ENCODE data around the gene GFY. TPM values are rescaled to one million over a fixed set of nuclear protein-coding genes. Genes with fewer than 3 reads are reported as not detected.

GFY gene
- total RNA-seq, 1 donor: not detected

DNA sequence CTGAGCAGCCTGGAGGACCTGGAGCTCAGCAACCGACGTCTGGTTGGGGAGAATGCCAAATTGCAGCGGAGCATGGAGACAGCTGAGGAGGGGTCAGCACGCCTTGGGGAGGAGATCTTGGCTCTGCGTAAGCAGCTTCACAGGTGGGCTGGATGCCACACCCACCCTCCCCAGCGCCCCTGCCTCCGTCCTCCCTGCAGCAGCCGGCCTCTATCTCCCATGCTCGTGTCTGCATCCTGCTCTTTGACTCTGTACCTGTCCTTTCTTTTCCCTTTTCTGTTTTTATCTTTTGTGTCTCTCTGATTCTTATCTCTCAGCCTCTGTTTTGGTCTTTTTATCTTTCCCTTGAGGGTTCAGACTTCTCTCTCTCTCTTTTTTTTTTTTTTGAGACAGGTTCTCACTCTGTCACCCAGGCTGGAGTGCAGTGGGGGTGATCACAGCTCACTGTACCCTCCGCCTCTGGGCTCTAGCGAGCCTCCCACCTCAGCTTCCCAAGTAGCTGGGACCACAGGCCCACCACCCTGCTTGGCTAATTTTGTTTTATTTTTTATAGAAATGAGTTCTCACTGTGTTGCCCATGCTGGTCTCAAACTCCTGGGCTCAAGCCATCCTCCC lies 27.1 kb upstream of the GFY start:
- no peak for DNase-seq (ENCODE audit: low read depth)
- no peak overlapping the region for H3K4me3 ChIP-seq (ENCODE audit: low read depth, low read length)
- TF ChIP-seq, protein P1, sequence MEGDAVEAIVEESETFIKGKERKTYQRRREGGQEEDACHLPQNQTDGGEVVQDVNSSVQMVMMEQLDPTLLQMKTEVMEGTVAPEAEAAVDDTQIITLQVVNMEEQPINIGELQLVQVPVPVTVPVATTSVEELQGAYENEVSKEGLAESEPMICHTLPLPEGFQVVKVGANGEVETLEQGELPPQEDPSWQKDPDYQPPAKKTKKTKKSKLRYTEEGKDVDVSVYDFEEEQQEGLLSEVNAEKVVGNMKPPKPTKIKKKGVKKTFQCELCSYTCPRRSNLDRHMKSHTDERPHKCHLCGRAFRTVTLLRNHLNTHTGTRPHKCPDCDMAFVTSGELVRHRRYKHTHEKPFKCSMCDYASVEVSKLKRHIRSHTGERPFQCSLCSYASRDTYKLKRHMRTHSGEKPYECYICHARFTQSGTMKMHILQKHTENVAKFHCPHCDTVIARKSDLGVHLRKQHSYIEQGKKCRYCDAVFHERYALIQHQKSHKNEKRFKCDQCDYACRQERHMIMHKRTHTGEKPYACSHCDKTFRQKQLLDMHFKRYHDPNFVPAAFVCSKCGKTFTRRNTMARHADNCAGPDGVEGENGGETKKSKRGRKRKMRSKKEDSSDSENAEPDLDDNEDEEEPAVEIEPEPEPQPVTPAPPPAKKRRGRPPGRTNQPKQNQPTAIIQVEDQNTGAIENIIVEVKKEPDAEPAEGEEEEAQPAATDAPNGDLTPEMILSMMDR (IDR thresholded peaks at IDR 0.05; ENCODE audit: insufficient read depth, low read length): no peak

DNA sequence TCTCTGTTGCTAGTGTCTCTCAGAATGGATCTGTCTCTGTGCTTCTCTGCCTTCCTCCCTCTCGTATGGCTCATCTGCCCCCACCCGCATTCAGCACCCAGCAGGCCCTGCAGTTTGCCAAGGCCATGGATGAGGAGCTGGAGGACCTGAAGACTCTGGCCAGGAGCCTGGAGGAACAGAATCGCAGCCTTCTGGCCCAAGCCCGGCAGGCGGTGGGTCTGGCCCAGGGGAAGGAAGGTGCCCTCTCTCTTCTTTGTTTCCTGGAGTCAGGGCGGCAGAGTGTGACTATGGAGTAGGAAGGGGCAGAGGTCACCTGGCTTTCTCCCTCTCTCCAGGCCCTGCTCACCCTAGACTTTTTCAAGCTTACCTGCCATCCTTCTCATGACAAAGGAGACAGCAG lies 26.3 kb upstream of the GFY start:
- TF ChIP-seq, protein P1 (IDR thresholded peaks at IDR 0.05; ENCODE audit: insufficient read depth, low read length): no peak
- no peak overlapping the region for H3K4me3 ChIP-seq (ENCODE audit: low read depth, low read length)

DNA sequence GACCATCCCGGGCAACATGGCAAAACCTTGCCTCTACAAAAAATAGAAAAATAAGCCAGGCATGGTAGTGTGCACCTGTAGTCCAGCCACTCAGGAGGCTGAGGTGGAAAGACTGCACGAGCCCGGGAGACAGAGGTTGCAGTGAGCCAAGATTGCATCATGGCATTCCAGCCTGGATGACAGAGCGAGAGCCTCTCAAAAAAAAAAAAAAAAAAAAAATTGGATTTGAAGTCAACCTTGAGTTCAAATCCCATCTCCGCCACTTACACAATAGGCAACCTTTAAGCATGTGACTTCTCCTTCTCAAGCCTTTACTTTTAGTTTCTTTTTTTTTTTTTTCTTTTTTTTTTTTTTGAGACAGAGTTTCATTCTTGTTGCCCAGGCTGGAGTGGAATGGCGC lies 25.2 kb upstream of the GFY start:
- no peak overlapping the region for H3K4me3 ChIP-seq (ENCODE audit: low read depth, low read length)
- peak; percentile 10 for DNase-seq (ENCODE audit: low read depth)
- TF ChIP-seq, protein P1 (IDR thresholded peaks at IDR 0.05; ENCODE audit: insufficient read depth, low read length): no peak

More for the DNA sequence above, 26.3 kb upstream of the GFY start:
- no peak for DNase-seq (ENCODE audit: low read depth)

DNA sequence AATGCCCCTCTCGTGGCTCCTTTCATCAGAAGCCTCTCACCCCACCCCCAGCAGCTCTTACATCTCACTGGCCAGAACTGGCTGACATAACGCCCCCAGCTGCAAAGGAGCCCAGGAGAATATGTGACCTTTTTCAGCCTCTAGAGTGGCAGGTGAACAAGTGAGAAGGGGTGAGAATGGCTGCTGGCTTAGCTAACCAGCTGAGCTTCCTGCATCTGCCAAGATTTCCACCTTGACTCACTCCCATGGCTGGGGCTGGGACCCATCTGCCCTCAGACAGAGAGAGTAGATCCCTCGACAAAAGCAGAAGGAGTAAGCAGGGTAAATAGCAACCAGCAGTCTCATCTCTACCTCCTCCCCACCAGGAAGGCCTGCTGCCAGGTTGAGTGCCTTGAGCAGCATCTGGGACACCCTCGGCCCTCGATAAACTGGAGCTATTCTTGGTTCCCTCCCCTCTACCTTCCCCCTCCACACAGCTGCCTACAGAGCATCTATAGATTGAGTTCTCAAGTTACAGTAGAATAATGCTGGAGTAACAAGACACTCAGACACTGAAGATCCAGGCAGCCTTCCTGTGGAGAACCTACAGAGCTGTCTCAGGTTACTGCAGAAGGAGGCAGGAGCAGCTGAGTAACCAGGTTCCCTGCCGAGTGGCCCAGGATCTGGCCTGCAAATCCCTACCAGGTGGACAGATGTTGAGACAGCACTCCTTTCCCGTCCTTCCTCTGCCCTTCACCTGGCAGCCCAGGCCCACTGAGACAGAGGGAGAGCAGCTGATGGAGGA lies 21.6 kb upstream of the GFY start:
- TF ChIP-seq, protein P1 (IDR thresholded peaks at IDR 0.05; ENCODE audit: insufficient read depth, low read length): no peak
- DNase-seq (ENCODE audit: low read depth): no peak
- H3K4me3 ChIP-seq (ENCODE audit: low read depth, low read length): no peak overlapping the region

DNA sequence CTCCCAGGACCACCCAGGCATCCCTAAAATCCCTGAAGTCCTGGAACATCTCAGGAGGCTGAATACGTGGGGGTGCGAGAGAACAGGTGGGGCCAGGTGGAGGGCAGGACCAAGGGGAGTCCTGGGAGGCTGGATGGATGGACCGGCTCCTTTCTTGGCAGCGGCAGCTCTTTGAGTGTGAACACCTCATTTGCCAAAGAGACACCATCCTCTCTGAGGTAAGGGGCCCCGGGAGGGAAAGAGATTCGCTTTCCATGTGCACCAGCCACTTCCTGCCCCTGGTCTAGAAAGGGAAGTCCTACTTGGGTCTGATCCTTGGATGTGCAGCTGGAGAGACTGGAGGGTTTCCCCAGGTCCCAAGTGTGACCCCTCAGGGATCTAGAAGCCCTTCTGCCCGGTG lies 18.1 kb upstream of the GFY start:
- DNase-seq (ENCODE audit: low read depth): no peak
- TF ChIP-seq, protein P1 (IDR thresholded peaks at IDR 0.05; ENCODE audit: insufficient read depth, low read length): no peak
- no peak overlapping the region for H3K4me3 ChIP-seq (ENCODE audit: low read depth, low read length)

DNA sequence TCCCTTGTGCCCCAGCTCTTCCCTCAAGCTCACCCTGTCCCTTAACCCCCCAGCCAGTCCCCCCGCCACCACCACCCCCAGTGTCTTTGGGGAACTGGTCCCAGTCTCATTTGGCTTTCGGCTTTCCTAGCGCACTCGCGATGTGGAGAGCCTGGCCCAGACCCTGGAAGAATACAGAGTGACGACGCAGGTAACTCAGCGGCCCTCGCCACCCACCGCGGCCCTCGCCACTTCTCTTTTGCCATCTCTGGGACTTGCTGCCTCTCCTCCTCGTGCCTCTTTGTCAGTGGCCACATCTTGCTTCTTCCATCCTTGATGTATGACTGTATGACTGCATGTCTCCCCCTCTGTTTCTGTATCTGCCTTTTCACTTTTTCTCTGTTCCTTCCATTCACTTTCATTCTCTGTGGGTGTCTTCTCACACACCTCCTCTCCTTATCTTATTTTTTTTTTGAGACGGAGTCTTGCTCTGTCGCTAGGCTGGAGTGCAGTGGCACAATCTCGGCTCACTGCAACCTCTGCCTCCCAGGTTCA lies 17.6 kb upstream of the GFY start:
- no peak overlapping the region for H3K4me3 ChIP-seq (ENCODE audit: low read depth, low read length)
- no peak for DNase-seq (ENCODE audit: low read depth)
- TF ChIP-seq, protein P1 (IDR thresholded peaks at IDR 0.05; ENCODE audit: insufficient read depth, low read length): no peak
